Vagina (tissue), 2 donors: ENCODE results near the gene PDE4C. TPM values are rescaled to one million over a fixed set of nuclear protein-coding genes. Genes with fewer than 3 reads are reported as not detected.
A peak's percentile ranks its signal among the peaks of the same experiment; 100 is the strongest.

ENCODE experiments used
- DNase-seq, 2 donors: peaks; one replicate each; pipeline ENCODE4 v3.0.0-alpha.2; 2017; ENCODE audit errors: extremely low spot score in 2 of 2
- H3K27ac ChIP-seq: fragments of 200-600 bp; sonication (generic); one replicate; pipeline ENCODE4 v1.5.1; 2019
- H3K27me3 ChIP-seq: fragments of 200-600 bp; sonication (generic); one replicate; pipeline ENCODE4 v1.5.1; 2019
- H3K36me3 ChIP-seq, 2 donors: fragments of 200-600 bp; sonication (generic); one replicate each; pipeline ENCODE4 v1.5.1; 2017 to 2019
- H3K4me1 ChIP-seq: fragments of 200-600 bp; sonication (generic); one replicate; pipeline ENCODE4 v1.5.1; 2019
- H3K4me3 ChIP-seq, 2 donors: fragments of 200-600 bp; sonication (generic); 1 replicate in 1 of 2; 2 replicates in 1 of 2; pipeline ENCODE4 v1.5.1; 2016 to 2019
- H3K9me3 ChIP-seq: fragments of 200-600 bp; sonication (generic); one replicate; pipeline ENCODE4 v1.5.1; 2019
- CTCF ChIP-seq, 3 experiments: fragments of 450-650 bp in 2 of 3; fragments of 200-600 bp in 1 of 3; sonication (generic) in 1 of 3; IDR thresholded peaks; one replicate each; pipeline ENCODE4 v1.5.1; 2017 to 2019; ENCODE audit warnings: antibody characterized with exemption in 3 of 3, mild to moderate bottlenecking in 2 of 3, moderate library complexity in 2 of 3
- POLR2A ChIP-seq, 2 donors: fragments of 450-650 bp; IDR thresholded peaks; one replicate each; pipeline ENCODE4 v1.6.1; 2017; ENCODE audit warnings: antibody characterized with exemption in 2 of 2, mild to moderate bottlenecking in 2 of 2, moderate library complexity in 2 of 2
- POLR2AphosphoS5 ChIP-seq, 2 donors: sonication (generic); formaldehyde crosslinking; IDR thresholded peaks; one replicate each; pipeline ENCODE4 v1.9.0; 2017; ENCODE audit warnings: antibody characterized with exemption in 2 of 2, mild to moderate bottlenecking in 2 of 2, low read depth in 1 of 2; ENCODE audit not compliant: insufficient read depth in 1 of 2
- intact Hi-C: fragments of 100-400 bp; cut with DNase I; formaldehyde crosslinking; loops from one replicate; pipeline ENCODE4 v1.15.1; 2023
- total RNA-seq: library from RNA; depleted of rRNA; stranded (reverse); fragments of >200 nt; gene quantifications from one replicate; pipeline ENCODE4 v1.2.3, GENCODE V29; 2016

The PDE4C gene
- total RNA-seq, 1 donor from 2014 or later = 0.98 TPM

- peaks cover 16% of the 10 kb centered on the region for H3K4me1 ChIP-seq
- no peak for DNase-seq
- peak overlapping the region in 1 of 2 donors; percentile 64 for H3K4me3 ChIP-seq
- TF ChIP-seq POLR2A (IDR thresholded peaks at IDR 0.05) (no peak), POLR2AphosphoS5 (IDR thresholded peaks at IDR 0.05; ENCODE audit: insufficient read depth in 1 of 2, low read depth in 1 of 2) (no peak), CTCF (IDR thresholded peaks at IDR 0.05) (no peak)
- no peaks in the 10 kb centered on the region for H3K9me3 ChIP-seq
- no peak overlapping the region for H3K27ac ChIP-seq
- intact Hi-C loops = no loop called here
- H3K36me3 ChIP-seq = no peaks in the 10 kb centered on the region
- no peaks in the 10 kb centered on the region for H3K27me3 ChIP-seq
Measured at GRCh38 chr19:18174983-18175382, 51.3 kb downstream of the PDE4C start.

Other genes with a start within 250 kb of the PDE4C start
- 54.5 TPM for gene ARRDC2, start 218.3 kb downstream of the PDE4C start, total RNA-seq
- gene IL12RB1, start 139.5 kb downstream of the PDE4C start, total RNA-seq = not detected
- gene MAST3, start 128.7 kb downstream of the PDE4C start, total RNA-seq = 9.6 TPM
- gene PIK3R2, start 73.3 kb downstream of the PDE4C start, total RNA-seq = 24.8 TPM
- 43.7 TPM for gene IFI30, start 52.6 kb downstream of the PDE4C start, total RNA-seq
- 10.3 TPM for gene MPV17L2, start 33.2 kb downstream of the PDE4C start, total RNA-seq
- 5.6 TPM for gene RAB3A, start 22.4 kb downstream of the PDE4C start, total RNA-seq
- gene IQCN, start 48.0 kb upstream of the PDE4C start, total RNA-seq = 4.4 TPM
- gene JUND, start 55.2 kb upstream of the PDE4C start, total RNA-seq = 531 TPM
- 54.3 TPM for gene LSM4, start 96.6 kb upstream of the PDE4C start, total RNA-seq
- 27.5 TPM for gene PGPEP1, start 114.2 kb upstream of the PDE4C start, total RNA-seq
- gene GDF15, start 159.7 kb upstream of the PDE4C start, total RNA-seq = 25.5 TPM
- 3.9 TPM for gene LRRC25, start 171.2 kb upstream of the PDE4C start, total RNA-seq
- 72.7 TPM for gene SSBP4, start 193.0 kb upstream of the PDE4C start, total RNA-seq
- 57.5 TPM for gene ISYNA1, start 211.7 kb upstream of the PDE4C start, total RNA-seq